Measurements from ENCODE around the gene IL17C.
A peak's percentile ranks its signal among the peaks of the same experiment; 100 is the strongest.
"Not testable (repeated sequence)": the region's sequence is repeated elsewhere in the genome, so short reads cannot be mapped to it uniquely, and the experiment has no call there.

The IL17C gene

GRCh38 chr16:88658714-88659113 is 20.3 kb downstream of the IL17C start:
- DNase-seq (ENCODE audit: low read depth): no peak

- no peak for DNase-seq (ENCODE audit: low read depth)
These were observed 20.8 kb downstream of the IL17C start for GRCh38 chr16:88659160-88659559.

- DNase-seq (ENCODE audit: low read depth): no peak
These were observed 23.1 kb downstream of the IL17C start for GRCh38 chr16:88661468-88661867.

- no peak for DNase-seq (ENCODE audit: low read depth)
These were observed 24.0 kb downstream of the IL17C start for GRCh38 chr16:88662222-88662842.

GRCh38 chr16:88662843-88663606 is 24.7 kb downstream of the IL17C start, which contains the start of gene MVD:
TSS of gene MVD (minus strand) at chr16:88663091. CDS start at chr16:88663080, 11 bp downstream.
- peak; percentile 91 for DNase-seq (ENCODE audit: low read depth)

GRCh38 chr16:88665148-88665547 is 26.8 kb downstream of the IL17C start:
- DNase-seq (ENCODE audit: low read depth): no peak

- DNase-seq (ENCODE audit: low read depth): no peak
These were observed 27.2 kb downstream of the IL17C start for GRCh38 chr16:88665570-88665969.

GRCh38 chr16:88667461-88667860 is 29.1 kb downstream of the IL17C start:
- no peak for DNase-seq (ENCODE audit: low read depth)

- not testable (repeated sequence) for DNase-seq (ENCODE audit: low read depth)
These were observed 31.1 kb downstream of the IL17C start for GRCh38 chr16:88669493-88669892.

- no peak for DNase-seq (ENCODE audit: low read depth)
These were observed 31.6 kb downstream of the IL17C start for GRCh38 chr16:88669980-88670379.

GRCh38 chr16:88671806-88672205 is 33.4 kb downstream of the IL17C start:
- DNase-seq (ENCODE audit: low read depth): no peak

GRCh38 chr16:88672776-88673175 is 34.4 kb downstream of the IL17C start:
- DNase-seq (ENCODE audit: low read depth): no peak

- DNase-seq (ENCODE audit: low read depth): no peak
These were observed 35.5 kb downstream of the IL17C start for GRCh38 chr16:88673716-88674379.

GRCh38 chr16:88676502-88677242 is 38.3 kb downstream of the IL17C start:
- DNase-seq (ENCODE audit: low read depth): no peak

- DNase-seq (ENCODE audit: low read depth): no peak
These were observed 39.3 kb downstream of the IL17C start for GRCh38 chr16:88677721-88678120.

- DNase-seq (ENCODE audit: low read depth): no peak
These were observed 40.0 kb downstream of the IL17C start for GRCh38 chr16:88678224-88678979.

GRCh38 chr16:88680554-88681083 is 42.2 kb downstream of the IL17C start:
- DNase-seq (ENCODE audit: low read depth): no peak

- no peak for DNase-seq (ENCODE audit: low read depth)
These were observed 42.8 kb downstream of the IL17C start for GRCh38 chr16:88681084-88681680.

- no peak for DNase-seq (ENCODE audit: low read depth)
These were observed 43.5 kb downstream of the IL17C start for GRCh38 chr16:88681709-88682451.

GRCh38 chr16:88684569-88685155 is 46.3 kb downstream of the IL17C start:
- no peak for DNase-seq (ENCODE audit: low read depth)
